ENCODE data around the gene CLHC1.

DNA sequence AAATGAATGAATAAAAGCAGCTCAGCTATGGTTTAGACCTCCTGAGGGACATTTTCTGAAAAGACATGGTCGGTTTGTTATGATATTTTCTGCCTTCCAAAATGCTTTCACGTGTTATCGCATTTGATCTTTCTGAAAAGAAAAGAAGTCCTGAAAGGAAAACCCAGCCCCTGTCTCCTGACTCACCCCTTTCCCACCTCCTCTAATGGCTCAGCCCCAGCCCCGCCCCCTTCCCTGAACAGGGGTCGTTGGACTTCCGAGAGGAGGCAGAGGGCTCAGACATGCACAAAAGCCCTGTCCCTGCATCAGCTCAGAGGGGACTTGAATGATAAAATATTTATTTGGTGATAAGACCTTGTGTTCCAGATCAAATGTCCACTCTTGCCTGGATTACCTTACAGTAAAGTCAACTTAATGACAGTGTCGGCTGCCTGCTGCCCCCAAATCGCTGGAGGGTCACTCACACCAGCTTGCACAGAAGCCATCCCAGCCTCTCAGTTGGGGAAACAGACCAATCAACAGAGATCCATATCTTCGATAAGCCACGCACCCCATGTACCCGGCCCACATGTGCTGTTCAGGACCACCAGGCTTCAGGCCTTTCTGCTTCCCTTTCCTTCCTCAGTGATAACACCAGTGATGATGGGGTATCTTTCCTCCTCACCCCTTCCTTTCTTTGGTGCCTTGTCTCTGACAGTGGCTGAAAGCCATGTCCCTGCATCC lies 69.6 kb downstream of the CLHC1 start:
- TF ChIP-seq, protein P1, sequence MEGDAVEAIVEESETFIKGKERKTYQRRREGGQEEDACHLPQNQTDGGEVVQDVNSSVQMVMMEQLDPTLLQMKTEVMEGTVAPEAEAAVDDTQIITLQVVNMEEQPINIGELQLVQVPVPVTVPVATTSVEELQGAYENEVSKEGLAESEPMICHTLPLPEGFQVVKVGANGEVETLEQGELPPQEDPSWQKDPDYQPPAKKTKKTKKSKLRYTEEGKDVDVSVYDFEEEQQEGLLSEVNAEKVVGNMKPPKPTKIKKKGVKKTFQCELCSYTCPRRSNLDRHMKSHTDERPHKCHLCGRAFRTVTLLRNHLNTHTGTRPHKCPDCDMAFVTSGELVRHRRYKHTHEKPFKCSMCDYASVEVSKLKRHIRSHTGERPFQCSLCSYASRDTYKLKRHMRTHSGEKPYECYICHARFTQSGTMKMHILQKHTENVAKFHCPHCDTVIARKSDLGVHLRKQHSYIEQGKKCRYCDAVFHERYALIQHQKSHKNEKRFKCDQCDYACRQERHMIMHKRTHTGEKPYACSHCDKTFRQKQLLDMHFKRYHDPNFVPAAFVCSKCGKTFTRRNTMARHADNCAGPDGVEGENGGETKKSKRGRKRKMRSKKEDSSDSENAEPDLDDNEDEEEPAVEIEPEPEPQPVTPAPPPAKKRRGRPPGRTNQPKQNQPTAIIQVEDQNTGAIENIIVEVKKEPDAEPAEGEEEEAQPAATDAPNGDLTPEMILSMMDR (IDR thresholded peaks at IDR 0.05; ENCODE audit: low read length): no peak
- no peak for TF ChIP-seq EZH2 (optimal IDR thresholded peaks at IDR 0.05; ENCODE audit: low read depth, low read length)
